Fibroblast of lung (primary cell): ENCODE measurements around the gene ANKRD13A. TPM values are rescaled to one million over a fixed set of nuclear protein-coding genes. Genes with fewer than 3 reads are reported as not detected.
"Not testable (repeated sequence)": the region's sequence is repeated elsewhere in the genome, so short reads cannot be mapped to it uniquely, and the experiment has no call there.

Experiments
- DNase-seq, 2 donors: peaks; one replicate each; pipeline versions ENCODE4 v3.0.0 to v3.0.0-alpha.2; 2010; ENCODE audit warnings: low read depth in 2 of 2
- H2AFZ ChIP-seq: 2 replicates; pipeline ENCODE4 v1.5.1; 2012; ENCODE audit warnings: low read length, control low read depth, inconsistent platforms
- H3K27ac ChIP-seq: 2 replicates; pipeline ENCODE4 v1.5.1; 2011; ENCODE audit warnings: low read length, control low read depth; ENCODE audit not compliant: insufficient read depth
- H3K27me3 ChIP-seq: 2 replicates; pipeline ENCODE4 v1.5.1; 2011; ENCODE audit warnings: mild to moderate bottlenecking, low read length; ENCODE audit not compliant: control insufficient read depth, insufficient read depth
- H3K36me3 ChIP-seq: 2 replicates; pipeline ENCODE4 v1.5.1; 2011; ENCODE audit warnings: low read length; ENCODE audit not compliant: control insufficient read depth, insufficient read depth
- H3K4me1 ChIP-seq: 2 replicates; pipeline ENCODE4 v1.5.1; 2011; ENCODE audit warnings: low read length; ENCODE audit not compliant: control insufficient read depth, insufficient read depth; ENCODE audit errors: extremely low read depth
- H3K4me2 ChIP-seq: 2 replicates; pipeline ENCODE4 v1.5.1; 2011; ENCODE audit warnings: low read length, control low read depth; ENCODE audit not compliant: insufficient read depth; ENCODE audit errors: extremely low read depth
- H3K4me3 ChIP-seq, 4 experiments: fragments of 200-600 bp in 1 of 4; sonication (generic) in 1 of 4; replicated peaks in 1 of 4; 2 replicates each; pipeline ENCODE4 v1.5.1; 2011 to 2016; ENCODE audit warnings: low read length in 4 of 4, low read depth in 3 of 4, mild to moderate bottlenecking in 3 of 4, control low read depth in 2 of 4, inconsistent platforms in 1 of 4, mixed read lengths in 1 of 4; ENCODE audit not compliant: insufficient read depth in 1 of 4; ENCODE audit errors: control extremely low read depth in 1 of 4
- H3K79me2 ChIP-seq: 2 replicates; pipeline ENCODE4 v1.5.1; 2012; ENCODE audit warnings: mild to moderate bottlenecking, low read length, inconsistent platforms; ENCODE audit not compliant: control insufficient read depth, insufficient read depth
- H3K9ac ChIP-seq: 2 replicates; pipeline ENCODE4 v1.5.1; 2011; ENCODE audit warnings: mild to moderate bottlenecking, low read length, control low read depth; ENCODE audit not compliant: insufficient read depth
- H3K9me3 ChIP-seq: 2 replicates; pipeline ENCODE4 v1.5.1; 2012; ENCODE audit warnings: low read depth, low read length; ENCODE audit not compliant: control insufficient read depth, insufficient read depth
- H4K20me1 ChIP-seq: 2 replicates; pipeline ENCODE4 v1.5.1; 2011; ENCODE audit warnings: low read length; ENCODE audit not compliant: control insufficient read depth, insufficient read depth; ENCODE audit errors: extremely low read depth
- CTCF ChIP-seq, 2 donors: IDR thresholded peaks in 1 of 2; conservative IDR thresholded peaks in 1 of 2; 1 replicate in 1 of 2; 2 replicates in 1 of 2; pipeline ENCODE4 v1.5.1; 2011 to 2012; ENCODE audit warnings: low read length in 2 of 2, control low read depth in 1 of 2, inconsistent platforms in 1 of 2, low read depth in 1 of 2, mild to moderate bottlenecking in 1 of 2
- EZH2 ChIP-seq: IDR thresholded peaks from 2 replicates; pipeline ENCODE4 v1.5.1; 2012; ENCODE audit warnings: low read length, control low read depth, mild to moderate bottlenecking; ENCODE audit errors: missing control alignments
- polyA plus RNA-seq, 2 donors: library from polyadenylated mRNA; depleted of rRNA in 1 of 2; stranded (reverse) in 1 of 2; unstranded in 1 of 2; fragments of >200 nt; gene quantifications; 2 replicates each; pipeline ENCODE4 v1.2.1, GENCODE V29; 2011 to 2012; ENCODE audit warnings: missing spikeins in 1 of 2
- total RNA-seq: library from RNA; depleted of rRNA; stranded (reverse); fragments of >200 nt; gene quantifications from 2 replicates; pipeline ENCODE4 v1.2.1, GENCODE V29; 2014

ANKRD13A gene
- total and polyA plus RNA-seq, 2 donors (not counting 1 experiment from before 2014, with no cell fraction given) = 168 to 340 TPM

GRCh38 chr12:109983432-109984142, 15.6 kb upstream of the ANKRD13A start:
- H3K9me3 ChIP-seq = no peaks in the 10 kb centered on the region
- no peak overlapping the region for H3K4me2 ChIP-seq
- no peaks in the 10 kb centered on the region for H3K4me1 ChIP-seq
- no peaks in the 10 kb centered on the region for H3K27me3 ChIP-seq
- no peak for DNase-seq
- H3K79me2 ChIP-seq = peaks cover 2% of the 10 kb centered on the region
- TF ChIP-seq CTCF (conservative IDR thresholded peaks at IDR 0.05 in 1 of 2, IDR thresholded peaks at IDR 0.05 in 1 of 2; ENCODE audit: low read depth in 1 of 2, low read length in 2 of 2) (no peak), EZH2 (no peak)
- H3K4me3 ChIP-seq = no peak overlapping the region
- peaks cover 23% of the 10 kb centered on the region for H3K36me3 ChIP-seq
- H2AFZ ChIP-seq = no peak overlapping the region
- H4K20me1 ChIP-seq = no peaks in the 10 kb centered on the region
- no peak overlapping the region for H3K9ac ChIP-seq
- no peak overlapping the region for H3K27ac ChIP-seq

- H3K27ac ChIP-seq, H3K4me1 ChIP-seq, H2AFZ ChIP-seq, H3K9ac ChIP-seq, H3K9me3 ChIP-seq, H3K79me2 ChIP-seq, DNase-seq, H3K4me3 ChIP-seq, H3K27me3 ChIP-seq, H3K4me2 ChIP-seq, H4K20me1 ChIP-seq: not testable (repeated sequence)
- H3K36me3 ChIP-seq = peaks cover 19% of the 10 kb centered on the region
These were observed 13.0 kb upstream of the ANKRD13A start for GRCh38 chr12:109986236-109986635.

- no peak for TF ChIP-seq EZH2
- TF ChIP-seq CTCF (conservative IDR thresholded peaks at IDR 0.05 in 1 of 2, IDR thresholded peaks at IDR 0.05 in 1 of 2; ENCODE audit: low read depth in 1 of 2, low read length in 2 of 2) = no peak
- H3K4me2 ChIP-seq = no peak overlapping the region
- H3K36me3 ChIP-seq = peaks cover 11% of the 10 kb centered on the region
- peaks cover 20% of the 10 kb centered on the region for H3K79me2 ChIP-seq
- no peak overlapping the region for H3K4me3 ChIP-seq
- no peaks in the 10 kb centered on the region for H3K27me3 ChIP-seq
- peak in 1 of 2 donors; percentile 45 for DNase-seq
- no peak overlapping the region for H3K27ac ChIP-seq
- no peaks in the 10 kb centered on the region for H3K9me3 ChIP-seq
- no peaks in the 10 kb centered on the region for H3K4me1 ChIP-seq
- H3K9ac ChIP-seq = no peak overlapping the region
- H2AFZ ChIP-seq = no peak overlapping the region
- no peaks in the 10 kb centered on the region for H4K20me1 ChIP-seq
These were observed 11.6 kb upstream of the ANKRD13A start for GRCh38 chr12:109987615-109988014.
